K562 (cell line): ENCODE measurements around the gene SIRT4. TPM values are rescaled to one million over a fixed set of nuclear protein-coding genes. Genes with fewer than 3 reads are reported as not detected.

Source experiments
- ATAC-seq: fragments of 200-7000 bp; cut with Tn5 transposase; 3 replicates; pipeline ENCODE4 v1.9.1; 2020; ENCODE audit warnings: moderate library complexity
- BruUV-seq: library from RNA; stranded (reverse); fragments of 400-500 nt; replicated peaks from 2 replicates; lab custom pipeline; 2021; lab: Mats Ljungman, UMichigan
- CTCF ChIA-PET: fragments of 300-600 bp; formaldehyde crosslinking; extraction: SDS; loops from one replicate; lab custom pipeline; 2021; ENCODE audit warnings: low intra/inter-chr PET ratio; lab: Yijun Ruan, JAX
- POLR2A ChIA-PET: fragments of 300-600, 350-650 bp; sonication (Branson Sonifier 250); formaldehyde crosslinking; extraction: SDS; loops from one replicate; lab custom pipeline; 2021; ENCODE audit warnings: antibody characterized with exemption, inconsistent platforms; lab: Yijun Ruan, JAX
- DNase-seq, 4 experiments: peaks; one replicate each; pipeline versions ENCODE4 v3.0.0 to v3.0.0-alpha.2; 2011 to 2018; ENCODE audit warnings: low spot score in 3 of 4, mixed read lengths in 3 of 4; ENCODE audit errors: extremely low read depth in 1 of 4
- FAIRE-seq: peaks from 2 replicates; lab custom pipeline; 2011; peaks lifted over from hg19 to GRCh38; lab: Jason Lieb, UNC
- H2AFZ ChIP-seq: 2 replicates; pipeline ENCODE4 v1.6.0; 2011; ENCODE audit warnings: low read depth, low read length, control low read depth, inconsistent platforms
- H3K27ac ChIP-seq: fragments of 200-600 bp; 3 replicates; pipeline ENCODE4 v1.8.0; 2011; ENCODE audit warnings: low read depth, mild to moderate bottlenecking, control low read depth, inconsistent platforms, low read length, moderate library complexity, mixed read lengths; ENCODE audit errors: extremely low read depth
- H3K27me3 ChIP-seq, 2 experiments: fragments of 300-600 bp in 1 of 2; 2 replicates in 1 of 2; 3 replicates in 1 of 2; pipeline versions ENCODE4 v1.6.0 to v1.8.0; 2011; ENCODE audit warnings: inconsistent platforms in 2 of 2, low read length in 2 of 2, mild to moderate bottlenecking in 1 of 2, mixed read lengths in 1 of 2, moderate library complexity in 1 of 2; ENCODE audit not compliant: control insufficient read depth in 2 of 2, insufficient read depth in 2 of 2
- H3K36me3 ChIP-seq: fragments of 300-600 bp; 3 replicates; pipeline ENCODE4 v1.8.0; 2011; ENCODE audit warnings: mild to moderate bottlenecking, low read length, inconsistent platforms; ENCODE audit not compliant: control insufficient read depth, insufficient read depth
- H3K4me1 ChIP-seq, 2 experiments: fragments of 200-600 bp in 1 of 2; replicated peaks in 1 of 2; 2 replicates in 1 of 2; 3 replicates in 1 of 2; pipeline versions ENCODE4 v1.5.1 to v1.8.0; 2011; ENCODE audit warnings: inconsistent platforms in 2 of 2, low read length in 2 of 2, mild to moderate bottlenecking in 1 of 2, mixed read lengths in 1 of 2, moderate library complexity in 1 of 2; ENCODE audit not compliant: control insufficient read depth in 2 of 2, insufficient read depth in 2 of 2
- H3K4me2 ChIP-seq: 2 replicates; pipeline ENCODE4 v1.6.1; 2011; ENCODE audit warnings: low read length, control low read depth, inconsistent platforms, mixed read lengths; ENCODE audit not compliant: insufficient read depth
- H3K4me3 ChIP-seq: fragments of 200-600 bp; sonication (generic), shearing (Covaris generic); 2 replicates; pipeline ENCODE4 v1.5.1; 2016; ENCODE audit warnings: control low read depth, inconsistent platforms
- H3K79me2 ChIP-seq: fragments of 200-600 bp; 3 replicates; pipeline ENCODE4 v1.8.0; 2011; ENCODE audit warnings: low read length, inconsistent platforms; ENCODE audit not compliant: control insufficient read depth, insufficient read depth
- H3K9ac ChIP-seq, 2 experiments: 2 replicates each; pipeline versions ENCODE4 v1.6.0 to v1.6.1; 2011; ENCODE audit warnings: low read depth in 2 of 2, low read length in 2 of 2, control low read depth in 1 of 2, inconsistent platforms in 1 of 2, mild to moderate bottlenecking in 1 of 2, mixed read lengths in 1 of 2; ENCODE audit not compliant: insufficient read depth in 1 of 2
- H3K9me1 ChIP-seq: one replicate; pipeline ENCODE4 v1.6.0; 2011; ENCODE audit warnings: inconsistent platforms, mild to moderate bottlenecking, low read length, moderate library complexity; ENCODE audit not compliant: control insufficient read depth, insufficient read depth
- H3K9me3 ChIP-seq: replicated peaks from 2 replicates; pipeline ENCODE4 v1.5.1; 2011; ENCODE audit warnings: low read depth, low read length, inconsistent platforms; ENCODE audit not compliant: control insufficient read depth, insufficient read depth
- H4K20me1 ChIP-seq: replicated peaks from 2 replicates; pipeline ENCODE4 v1.6.1; 2011; ENCODE audit warnings: low read length, inconsistent platforms, mixed read lengths; ENCODE audit not compliant: control insufficient read depth, insufficient read depth
- BDP1 ChIP-seq: IDR thresholded peaks from 3 replicates; pipeline ENCODE4 v1.6.1; 2011; ENCODE audit not compliant: insufficient read length, insufficient read depth
- KDM1A ChIP-seq, 2 experiments: fragments of 450-650 bp; IDR thresholded peaks; 2 replicates each; pipeline ENCODE4 v1.6.1; 2016; ENCODE audit warnings: mild to moderate bottlenecking in 2 of 2
- MAFG ChIP-seq: fragments of 450-650 bp; conservative IDR thresholded peaks from 2 replicates; pipeline ENCODE4 v1.6.1; 2016; ENCODE audit warnings: missing genetic modification characterization, missing compliant biosample characterization
- SMAD3 ChIP-seq: fragments of 450-650 bp; formaldehyde crosslinking; conservative IDR thresholded peaks from 2 replicates; pipeline ENCODE4 v1.4.0; 2020; ENCODE audit warnings: mild to moderate bottlenecking
- ZFP36 ChIP-seq: fragments of 150-350 bp; IDR thresholded peaks from 2 replicates; pipeline ENCODE4 v1.6.1; 2018; ENCODE audit warnings: low read length, low read depth; ENCODE audit not compliant: partially characterized antibody
- ZNF124 ChIP-seq: sonication (generic); formaldehyde crosslinking; IDR thresholded peaks from 2 replicates; pipeline ENCODE4 v1.8.1; 2022; ENCODE audit warnings: missing genetic modification reagents
- ZNF764 ChIP-seq: fragments of 250-450 bp; sonication (Bioruptor Pico); IDR thresholded peaks from 2 replicates; pipeline ENCODE4 v1.4.0; 2020; ENCODE audit warnings: low read depth, mild to moderate bottlenecking, moderate library complexity
- ZNF79 ChIP-seq: fragments of 250-450 bp; sonication (Bioruptor Pico); IDR thresholded peaks from 2 replicates; pipeline ENCODE4 v1.4.0; 2020; ENCODE audit warnings: low read depth, mild to moderate bottlenecking, moderate library complexity
- WGBS: fragments of 100-300 bp; shearing (Covaris generic); methylation state at CpG from one replicate; pipeline ENCODE4 v1.1.6; 2016; ENCODE audit warnings: low coverage, mixed read lengths; ENCODE audit not compliant: insufficient coverage; ENCODE audit errors: missing lambda C conversion rate; 5-methylcytosine and 5-hydroxymethylcytosine counted together
- in situ Hi-C: fragments of 300-500 bp; cut with MboI; formaldehyde crosslinking; loops from 4 replicates; pipeline ENCODE4 v1.15.0; 2018; ENCODE audit warnings: inconsistent platforms, mixed read lengths
- intact Hi-C: fragments of 100-400 bp; cut with micrococcal nuclease; formaldehyde crosslinking; loops from 2 replicates; pipeline ENCODE4 v1.14.2; 2022
- polyA plus RNA-seq, 8 experiments: library from polyadenylated mRNA; depleted of rRNA in 4 of 8; stranded (reverse) in 5 of 8; unstranded in 3 of 8; fragments of >200 nt; fragmentation: Nextera tagmentation in 2 of 8; fragmentation: Illumina TruSeq in 1 of 8; extraction: Ambion mirVana in 2 of 8; extraction: Trizol in 1 of 8; gene quantifications; 2 replicates each; pipeline versions ENCODE4 v1.2.1 to v1.2.3, GENCODE V29; 2011 to 2014; ENCODE audit warnings: inconsistent platforms in 1 of 8, missing spikeins in 1 of 8
- total RNA-seq, 7 experiments: library from RNA; depleted of rRNA in 6 of 7; stranded (reverse); fragments of >200 nt in 6 of 7; fragmentation: Illumina TruSeq in 2 of 7; extraction: Trizol in 2 of 7; gene quantifications; 2 replicates each; pipeline versions ENCODE4 v1.2.1 to v1.2.3, GENCODE V29; 2011 to 2021; ENCODE audit warnings: low replicate concordance in 1 of 7
- TF ChIP-seq, protein P1 (sequence below), 2 experiments: fragments of 450-650 bp; IDR thresholded peaks; 2 replicates each; pipeline ENCODE4 v1.6.1; 2016
- TF ChIP-seq, protein P2 (sequence below): sonication (generic); formaldehyde crosslinking; IDR thresholded peaks from 2 replicates; pipeline ENCODE4 v1.8.1; 2023; ENCODE audit warnings: missing genetic modification reagents, mild to moderate bottlenecking, borderline replicate concordance
- TF ChIP-seq, protein P3 (sequence below), 2 experiments: fragments of 200-800 bp in 1 of 2; sonication (Bioruptor generic) in 1 of 2; sonication (generic) in 1 of 2; formaldehyde crosslinking in 1 of 2; IDR thresholded peaks in 1 of 2; conservative IDR thresholded peaks in 1 of 2; 2 replicates each; pipeline versions ENCODE4 v1.5.0 to v1.6.1; 2016 to 2020; ENCODE audit warnings: missing compliant biosample characterization in 1 of 2, missing genetic modification characterization in 1 of 2, missing genetic modification reagents in 1 of 2

The SIRT4 gene
- total and polyA plus RNA-seq, 9 of the 15 experiments (the other 6 are each of a cell fraction or from before 2014, with no cell fraction given) = 0.86 to 5.2 (median 2.4) TPM

DNA sequence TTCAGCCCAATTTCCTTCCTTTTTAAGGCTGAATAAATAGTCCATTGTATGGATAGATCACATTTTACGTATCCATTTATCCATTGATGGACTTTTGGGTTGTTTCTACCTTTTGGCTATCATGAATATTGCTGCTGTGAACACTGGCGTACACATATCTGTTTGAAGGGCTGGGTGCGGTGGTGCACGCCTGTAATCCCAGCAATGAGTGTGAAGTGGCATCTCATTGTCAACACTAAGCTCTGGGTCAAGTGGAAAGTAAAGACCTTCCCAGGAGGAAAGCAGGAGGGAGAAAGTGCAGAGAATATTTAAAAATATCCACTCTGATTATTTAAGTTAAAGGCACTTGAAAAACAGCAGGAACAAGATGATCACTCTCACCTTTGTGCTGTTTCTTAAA lies 37.1 kb downstream of the SIRT4 start (continued):
- TF ChIP-seq, protein P1, sequence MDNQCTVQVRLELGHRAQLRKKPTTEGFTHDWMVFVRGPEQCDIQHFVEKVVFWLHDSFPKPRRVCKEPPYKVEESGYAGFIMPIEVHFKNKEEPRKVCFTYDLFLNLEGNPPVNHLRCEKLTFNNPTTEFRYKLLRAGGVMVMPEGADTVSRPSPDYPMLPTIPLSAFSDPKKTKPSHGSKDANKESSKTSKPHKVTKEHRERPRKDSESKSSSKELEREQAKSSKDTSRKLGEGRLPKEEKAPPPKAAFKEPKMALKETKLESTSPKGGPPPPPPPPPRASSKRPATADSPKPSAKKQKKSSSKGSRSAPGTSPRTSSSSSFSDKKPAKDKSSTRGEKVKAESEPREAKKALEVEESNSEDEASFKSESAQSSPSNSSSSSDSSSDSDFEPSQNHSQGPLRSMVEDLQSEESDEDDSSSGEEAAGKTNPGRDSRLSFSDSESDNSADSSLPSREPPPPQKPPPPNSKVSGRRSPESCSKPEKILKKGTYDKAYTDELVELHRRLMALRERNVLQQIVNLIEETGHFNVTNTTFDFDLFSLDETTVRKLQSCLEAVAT (IDR thresholded peaks at IDR 0.05) = no peak
- TF ChIP-seq ZNF124 (CRISPR knock-in tag) = no peak

DNA sequence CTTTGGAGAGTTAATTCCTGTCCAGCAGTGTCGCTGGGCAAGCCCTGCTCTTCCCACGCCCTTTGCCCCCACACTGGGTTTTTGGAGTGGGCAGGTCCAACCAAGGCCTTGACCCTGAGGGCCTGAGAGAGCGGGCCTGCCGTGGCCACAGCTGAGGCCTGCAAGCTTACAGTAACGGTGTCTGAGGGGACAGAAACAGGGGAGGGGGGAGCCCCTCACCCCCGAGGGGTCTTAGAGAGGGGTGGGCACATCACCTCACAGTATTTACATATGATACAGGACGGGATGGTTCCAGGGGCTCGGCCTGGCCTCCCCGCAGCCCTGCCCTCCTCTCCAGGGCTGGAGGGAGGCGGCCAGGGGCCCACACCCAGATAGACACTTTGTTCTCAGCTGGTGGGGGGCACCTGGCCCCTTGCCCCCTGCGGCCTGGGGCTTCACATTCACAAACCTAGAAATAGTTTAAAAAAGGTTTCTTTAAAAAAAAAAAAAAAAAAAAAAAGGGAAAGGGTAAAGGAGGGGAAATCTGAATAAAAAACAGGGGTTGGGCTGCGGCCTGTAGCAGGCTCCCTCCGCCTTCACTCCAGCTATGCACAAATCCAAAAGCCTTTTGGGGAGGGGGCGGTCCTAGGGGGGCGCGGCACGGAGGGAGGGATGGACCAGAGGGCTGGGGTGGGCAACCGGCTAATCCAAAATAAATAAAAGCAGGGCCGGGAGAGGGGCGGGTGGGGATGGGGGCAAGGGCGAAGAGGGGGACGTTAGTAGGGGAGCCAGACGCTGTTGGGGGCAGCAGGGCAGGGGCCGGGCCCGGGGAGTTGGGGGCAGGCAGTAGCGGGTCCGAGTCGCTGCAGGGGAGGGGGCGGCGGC lies 40.3 kb downstream of the SIRT4 start:
- in situ Hi-C loops = loop anchor here (25.0 kb wide), 1 partner anchor 320 kb away; no protein-coding TSS in a partner anchor
- H3K27me3 ChIP-seq = peaks cover 7 to 21% of the 10 kb centered on the region in 2 experiments; a peak in 4 of 5 replicates
- H3K9me3 ChIP-seq = peaks cover 6% of the 10 kb centered on the region; the same call in 1 of the 2 replicates
- POLR2A ChIA-PET = interaction anchor here (0.6 kb wide), 1 partner anchor 117 kb away, joined by 3 read pairs; no protein-coding TSS in a partner anchor
- H3K27ac ChIP-seq = no peak overlapping the region
- H3K4me2 ChIP-seq = no peak overlapping the region
- CTCF ChIA-PET = no interaction called here
- no peak for FAIRE-seq
- no peaks in the 10 kb centered on the region for H3K9me1 ChIP-seq
- 18% methylated on average over 10 of the region's 30 CpGs for WGBS
- H3K4me3 ChIP-seq = no peak overlapping the region
- no peak for ATAC-seq
- peaks cover 0 to 9% of the 10 kb centered on the region in 2 experiments; a peak in 1 of 5 replicates for H3K4me1 ChIP-seq
- no TSS peak for BruUV-seq
- no peaks in the 10 kb centered on the region for H3K36me3 ChIP-seq
- no peaks in the 10 kb centered on the region for H3K79me2 ChIP-seq
- DNase-seq = peak in 1 of 4 experiments; percentile 6
- H4K20me1 ChIP-seq = no peaks in the 10 kb centered on the region; the same call in 1 of the 2 replicates
- H2AFZ ChIP-seq = no peak overlapping the region
- no peak overlapping the region; a peak in 2 of 4 replicates for H3K9ac ChIP-seq
- intact Hi-C loops = no loop called here
- TF ChIP-seq ZNF764 (CRISPR knock-in tag) (no peak), ZFP36 (no peak), SMAD3 (CRISPR knock-in tag) (no peak), ZNF79 (CRISPR knock-in tag) (no peak), KDM1A (IDR thresholded peaks at IDR 0.05) (no peak), BDP1 (no peak), MAFG (no peak)
- TF ChIP-seq, protein P2, sequence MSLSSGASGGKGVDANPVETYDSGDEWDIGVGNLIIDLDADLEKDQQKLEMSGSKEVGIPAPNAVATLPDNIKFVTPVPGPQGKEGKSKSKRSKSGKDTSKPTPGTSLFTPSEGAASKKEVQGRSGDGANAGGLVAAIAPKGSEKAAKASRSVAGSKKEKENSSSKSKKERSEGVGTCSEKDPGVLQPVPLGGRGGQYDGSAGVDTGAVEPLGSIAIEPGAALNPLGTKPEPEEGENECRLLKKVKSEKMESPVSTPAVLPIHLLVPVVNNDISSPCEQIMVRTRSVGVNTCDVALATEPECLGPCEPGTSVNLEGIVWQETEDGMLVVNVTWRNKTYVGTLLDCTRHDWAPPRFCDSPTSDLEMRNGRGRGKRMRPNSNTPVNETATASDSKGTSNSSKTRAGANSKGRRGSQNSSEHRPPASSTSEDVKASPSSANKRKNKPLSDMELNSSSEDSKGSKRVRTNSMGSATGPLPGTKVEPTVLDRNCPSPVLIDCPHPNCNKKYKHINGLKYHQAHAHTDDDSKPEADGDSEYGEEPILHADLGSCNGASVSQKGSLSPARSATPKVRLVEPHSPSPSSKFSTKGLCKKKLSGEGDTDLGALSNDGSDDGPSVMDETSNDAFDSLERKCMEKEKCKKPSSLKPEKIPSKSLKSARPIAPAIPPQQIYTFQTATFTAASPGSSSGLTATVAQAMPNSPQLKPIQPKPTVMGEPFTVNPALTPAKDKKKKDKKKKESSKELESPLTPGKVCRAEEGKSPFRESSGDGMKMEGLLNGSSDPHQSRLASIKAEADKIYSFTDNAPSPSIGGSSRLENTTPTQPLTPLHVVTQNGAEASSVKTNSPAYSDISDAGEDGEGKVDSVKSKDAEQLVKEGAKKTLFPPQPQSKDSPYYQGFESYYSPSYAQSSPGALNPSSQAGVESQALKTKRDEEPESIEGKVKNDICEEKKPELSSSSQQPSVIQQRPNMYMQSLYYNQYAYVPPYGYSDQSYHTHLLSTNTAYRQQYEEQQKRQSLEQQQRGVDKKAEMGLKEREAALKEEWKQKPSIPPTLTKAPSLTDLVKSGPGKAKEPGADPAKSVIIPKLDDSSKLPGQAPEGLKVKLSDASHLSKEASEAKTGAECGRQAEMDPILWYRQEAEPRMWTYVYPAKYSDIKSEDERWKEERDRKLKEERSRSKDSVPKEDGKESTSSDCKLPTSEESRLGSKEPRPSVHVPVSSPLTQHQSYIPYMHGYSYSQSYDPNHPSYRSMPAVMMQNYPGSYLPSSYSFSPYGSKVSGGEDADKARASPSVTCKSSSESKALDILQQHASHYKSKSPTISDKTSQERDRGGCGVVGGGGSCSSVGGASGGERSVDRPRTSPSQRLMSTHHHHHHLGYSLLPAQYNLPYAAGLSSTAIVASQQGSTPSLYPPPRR (CRISPR knock-in tag) = no peak
- TF ChIP-seq, protein P3, sequence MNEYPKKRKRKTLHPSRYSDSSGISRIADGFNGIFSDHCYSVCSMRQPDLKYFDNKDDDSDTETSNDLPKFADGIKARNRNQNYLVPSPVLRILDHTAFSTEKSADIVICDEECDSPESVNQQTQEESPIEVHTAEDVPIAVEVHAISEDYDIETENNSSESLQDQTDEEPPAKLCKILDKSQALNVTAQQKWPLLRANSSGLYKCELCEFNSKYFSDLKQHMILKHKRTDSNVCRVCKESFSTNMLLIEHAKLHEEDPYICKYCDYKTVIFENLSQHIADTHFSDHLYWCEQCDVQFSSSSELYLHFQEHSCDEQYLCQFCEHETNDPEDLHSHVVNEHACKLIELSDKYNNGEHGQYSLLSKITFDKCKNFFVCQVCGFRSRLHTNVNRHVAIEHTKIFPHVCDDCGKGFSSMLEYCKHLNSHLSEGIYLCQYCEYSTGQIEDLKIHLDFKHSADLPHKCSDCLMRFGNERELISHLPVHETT (CRISPR knock-in tag; conservative IDR thresholded peaks at IDR 0.05 in 1 of 2, IDR thresholded peaks at IDR 0.05 in 1 of 2) = no peak
